ENCODE measurements around the gene KDM4C. TPM values are rescaled to one million over a fixed set of nuclear protein-coding genes. Genes with fewer than 3 reads are reported as not detected.

KDM4C gene
- total RNA-seq, 1 experiment from 2014 or later = 7.1 TPM

DNA sequence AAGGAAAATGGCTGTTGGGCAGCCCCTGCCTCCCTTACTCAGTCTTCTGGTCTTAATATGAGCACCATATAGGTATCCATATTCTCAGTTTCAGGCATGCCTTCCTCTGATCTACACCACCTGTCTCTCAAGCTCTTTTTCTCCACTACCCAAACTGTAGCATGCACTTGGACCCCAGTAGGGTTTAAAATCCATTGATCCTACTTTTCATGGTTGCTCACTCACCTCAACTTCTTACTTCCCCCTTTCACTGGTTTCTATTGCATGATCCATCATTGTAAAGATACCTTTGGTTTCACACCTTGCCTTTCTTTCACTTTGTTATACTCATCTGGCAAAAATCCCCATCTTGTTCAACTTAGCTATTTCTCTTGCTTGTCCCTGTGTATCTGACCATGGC lies 159.4 kb downstream of the KDM4C start:
- Histone ChIP-seq H3K9me3 (ENCODE audit: control insufficient read depth, insufficient read depth, low read depth, low read length) (no peaks in the 10 kb centered on the region), H3K4me1 (ENCODE audit: control insufficient read depth, insufficient read depth, low read length) (no peaks in the 10 kb centered on the region), H3K27me3 (ENCODE audit: control insufficient read depth, insufficient read depth, low read length) (no peaks in the 10 kb centered on the region), H3K4me3 (ENCODE audit: low read depth in 2 of 2, low read length in 2 of 2) (no peak overlapping the region), H3K27ac (ENCODE audit: low read length) (no peak overlapping the region), H3K36me3 (ENCODE audit: control insufficient read depth, insufficient read depth, low read length) (no peaks in the 10 kb centered on the region)
- in situ Hi-C loops (cut with HindIII; ENCODE audit: low pct_unique_long_range_greater_than_20kb, low sequenced_read_pairs) = no loop called here
- no peak for TF ChIP-seq SIN3A (IDR thresholded peaks at IDR 0.05; ENCODE audit: borderline replicate concordance, insufficient read depth, low read depth, low read length)
- TF ChIP-seq, protein P1, sequence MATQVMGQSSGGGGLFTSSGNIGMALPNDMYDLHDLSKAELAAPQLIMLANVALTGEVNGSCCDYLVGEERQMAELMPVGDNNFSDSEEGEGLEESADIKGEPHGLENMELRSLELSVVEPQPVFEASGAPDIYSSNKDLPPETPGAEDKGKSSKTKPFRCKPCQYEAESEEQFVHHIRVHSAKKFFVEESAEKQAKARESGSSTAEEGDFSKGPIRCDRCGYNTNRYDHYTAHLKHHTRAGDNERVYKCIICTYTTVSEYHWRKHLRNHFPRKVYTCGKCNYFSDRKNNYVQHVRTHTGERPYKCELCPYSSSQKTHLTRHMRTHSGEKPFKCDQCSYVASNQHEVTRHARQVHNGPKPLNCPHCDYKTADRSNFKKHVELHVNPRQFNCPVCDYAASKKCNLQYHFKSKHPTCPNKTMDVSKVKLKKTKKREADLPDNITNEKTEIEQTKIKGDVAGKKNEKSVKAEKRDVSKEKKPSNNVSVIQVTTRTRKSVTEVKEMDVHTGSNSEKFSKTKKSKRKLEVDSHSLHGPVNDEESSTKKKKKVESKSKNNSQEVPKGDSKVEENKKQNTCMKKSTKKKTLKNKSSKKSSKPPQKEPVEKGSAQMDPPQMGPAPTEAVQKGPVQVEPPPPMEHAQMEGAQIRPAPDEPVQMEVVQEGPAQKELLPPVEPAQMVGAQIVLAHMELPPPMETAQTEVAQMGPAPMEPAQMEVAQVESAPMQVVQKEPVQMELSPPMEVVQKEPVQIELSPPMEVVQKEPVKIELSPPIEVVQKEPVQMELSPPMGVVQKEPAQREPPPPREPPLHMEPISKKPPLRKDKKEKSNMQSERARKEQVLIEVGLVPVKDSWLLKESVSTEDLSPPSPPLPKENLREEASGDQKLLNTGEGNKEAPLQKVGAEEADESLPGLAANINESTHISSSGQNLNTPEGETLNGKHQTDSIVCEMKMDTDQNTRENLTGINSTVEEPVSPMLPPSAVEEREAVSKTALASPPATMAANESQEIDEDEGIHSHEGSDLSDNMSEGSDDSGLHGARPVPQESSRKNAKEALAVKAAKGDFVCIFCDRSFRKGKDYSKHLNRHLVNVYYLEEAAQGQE (IDR thresholded peaks at IDR 0.05; ENCODE audit: insufficient read depth in 1 of 2, low read depth in 2 of 2, low read length in 1 of 2) = no peak
- BruUV-seq (replicated peaks) = no TSS peak
- ATAC-seq = no peak
- ChIA-PET POLR2A (no interaction called here), CTCF (no interaction called here)
- intact Hi-C loops (cut with micrococcal nuclease; ENCODE audit: unreplicated experiment) = no loop called here
- DNase-seq (ENCODE audit: low read depth, low spot score) = no peak

DNA sequence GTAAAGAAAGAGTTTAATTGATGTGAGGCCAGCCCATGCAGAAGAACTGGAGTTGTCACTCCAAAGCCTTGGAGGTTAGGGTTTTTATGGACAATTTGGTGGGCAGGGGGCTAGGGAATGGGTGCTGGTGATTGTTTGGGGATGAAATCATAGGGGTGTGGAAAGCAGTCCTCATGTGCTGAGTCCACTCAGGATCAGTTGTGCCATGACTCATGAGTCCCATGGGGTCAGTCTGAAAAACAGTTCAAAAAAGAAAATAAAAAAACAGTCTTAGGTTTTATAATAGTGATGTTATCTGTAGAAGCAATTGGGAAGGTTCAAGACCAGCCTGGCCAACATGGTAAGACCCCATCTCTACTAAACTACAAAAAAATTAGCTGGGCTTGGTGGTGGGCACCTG lies 162.3 kb downstream of the KDM4C start:
- DNase-seq (ENCODE audit: low read depth, low spot score) (no peak), ATAC-seq (no peak)
- no peaks in the 10 kb centered on the region for H3K4me1 ChIP-seq (ENCODE audit: control insufficient read depth, insufficient read depth, low read length)
- no peaks in the 10 kb centered on the region for H3K36me3 ChIP-seq (ENCODE audit: control insufficient read depth, insufficient read depth, low read length)
- no peak overlapping the region for H3K4me3 ChIP-seq (ENCODE audit: low read depth in 2 of 2, low read length in 2 of 2)
- in situ Hi-C loops (cut with HindIII; ENCODE audit: low pct_unique_long_range_greater_than_20kb, low sequenced_read_pairs) = no loop called here
- intact Hi-C loops (cut with micrococcal nuclease; ENCODE audit: unreplicated experiment) = no loop called here
- H3K27me3 ChIP-seq (ENCODE audit: control insufficient read depth, insufficient read depth, low read length) = no peaks in the 10 kb centered on the region
- no peak for TF ChIP-seq TCF7L2 (IDR thresholded peaks at IDR 0.05; ENCODE audit: low read depth, low read length)
- TF ChIP-seq, protein P2, sequence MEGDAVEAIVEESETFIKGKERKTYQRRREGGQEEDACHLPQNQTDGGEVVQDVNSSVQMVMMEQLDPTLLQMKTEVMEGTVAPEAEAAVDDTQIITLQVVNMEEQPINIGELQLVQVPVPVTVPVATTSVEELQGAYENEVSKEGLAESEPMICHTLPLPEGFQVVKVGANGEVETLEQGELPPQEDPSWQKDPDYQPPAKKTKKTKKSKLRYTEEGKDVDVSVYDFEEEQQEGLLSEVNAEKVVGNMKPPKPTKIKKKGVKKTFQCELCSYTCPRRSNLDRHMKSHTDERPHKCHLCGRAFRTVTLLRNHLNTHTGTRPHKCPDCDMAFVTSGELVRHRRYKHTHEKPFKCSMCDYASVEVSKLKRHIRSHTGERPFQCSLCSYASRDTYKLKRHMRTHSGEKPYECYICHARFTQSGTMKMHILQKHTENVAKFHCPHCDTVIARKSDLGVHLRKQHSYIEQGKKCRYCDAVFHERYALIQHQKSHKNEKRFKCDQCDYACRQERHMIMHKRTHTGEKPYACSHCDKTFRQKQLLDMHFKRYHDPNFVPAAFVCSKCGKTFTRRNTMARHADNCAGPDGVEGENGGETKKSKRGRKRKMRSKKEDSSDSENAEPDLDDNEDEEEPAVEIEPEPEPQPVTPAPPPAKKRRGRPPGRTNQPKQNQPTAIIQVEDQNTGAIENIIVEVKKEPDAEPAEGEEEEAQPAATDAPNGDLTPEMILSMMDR (IDR thresholded peaks at IDR 0.05) = no peak
- no peak for TF ChIP-seq POLR2AphosphoS5 (IDR thresholded peaks at IDR 0.05; ENCODE audit: low read depth, low read length)
- POLR2A ChIA-PET = no interaction called here
- CTCF ChIA-PET = no interaction called here
- H3K27ac ChIP-seq (ENCODE audit: low read length) = no peak overlapping the region
- BruUV-seq (replicated peaks) = no TSS peak
- H3K9me3 ChIP-seq (ENCODE audit: control insufficient read depth, insufficient read depth, low read depth, low read length) = no peaks in the 10 kb centered on the region

DNA sequence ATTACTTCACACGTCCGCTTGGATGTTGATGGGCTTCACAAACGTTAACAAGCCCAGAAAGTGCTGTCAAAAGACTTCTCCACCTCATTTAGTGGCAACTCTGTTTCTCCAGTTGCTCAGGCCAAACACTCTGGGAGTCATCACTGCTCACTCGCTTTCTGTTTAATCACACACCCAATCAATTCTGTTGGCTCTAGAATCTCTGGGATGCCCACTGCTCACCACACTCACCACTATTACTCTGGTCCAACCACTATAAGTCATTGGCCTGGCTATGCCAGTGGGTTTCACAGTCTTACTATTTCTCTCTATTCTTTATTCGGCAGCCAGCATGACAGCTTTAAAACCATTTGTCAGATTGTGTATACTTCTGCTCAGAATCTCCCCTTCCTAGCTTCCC lies 163.5 kb downstream of the KDM4C start:
- TF ChIP-seq, protein P1 (IDR thresholded peaks at IDR 0.05; ENCODE audit: insufficient read depth in 1 of 2, low read depth in 2 of 2, low read length in 1 of 2) = no peak
- TF ChIP-seq POLR2AphosphoS5 (IDR thresholded peaks at IDR 0.05; ENCODE audit: low read depth, low read length) = no peak
- no peak for TF ChIP-seq SIN3A (IDR thresholded peaks at IDR 0.05; ENCODE audit: borderline replicate concordance, insufficient read depth, low read depth, low read length)
- TF ChIP-seq TCF7L2 (IDR thresholded peaks at IDR 0.05; ENCODE audit: low read depth, low read length) = no peak
- TF ChIP-seq, protein P2 (IDR thresholded peaks at IDR 0.05) = no peak
- ChIA-PET CTCF (no interaction called here), POLR2A (no interaction called here)
- H3K4me3 ChIP-seq (ENCODE audit: low read depth in 2 of 2, low read length in 2 of 2) = no peak overlapping the region
- no peaks in the 10 kb centered on the region for H3K9me3 ChIP-seq (ENCODE audit: control insufficient read depth, insufficient read depth, low read depth, low read length)
- no peaks in the 10 kb centered on the region for H3K4me1 ChIP-seq (ENCODE audit: control insufficient read depth, insufficient read depth, low read length)
- H3K27me3 ChIP-seq (ENCODE audit: control insufficient read depth, insufficient read depth, low read length) = no peaks in the 10 kb centered on the region
- in situ Hi-C loops (cut with HindIII; ENCODE audit: low pct_unique_long_range_greater_than_20kb, low sequenced_read_pairs) = no loop called here
- DNase-seq (ENCODE audit: low read depth, low spot score) = no peak
- H3K36me3 ChIP-seq (ENCODE audit: control insufficient read depth, insufficient read depth, low read length) = no peaks in the 10 kb centered on the region
- no peak for ATAC-seq
- no peak overlapping the region for H3K27ac ChIP-seq (ENCODE audit: low read length)
- intact Hi-C loops (cut with micrococcal nuclease; ENCODE audit: unreplicated experiment) = no loop called here
- no TSS peak for BruUV-seq (replicated peaks)
